ENCODE measurements around the gene TOMM20.
A peak's percentile ranks its signal among the peaks of the same experiment; 100 is the strongest.
"Not testable (repeated sequence)": the region's sequence is repeated elsewhere in the genome, so short reads cannot be mapped to it uniquely, and the experiment has no call there.

TOMM20 gene

DNA sequence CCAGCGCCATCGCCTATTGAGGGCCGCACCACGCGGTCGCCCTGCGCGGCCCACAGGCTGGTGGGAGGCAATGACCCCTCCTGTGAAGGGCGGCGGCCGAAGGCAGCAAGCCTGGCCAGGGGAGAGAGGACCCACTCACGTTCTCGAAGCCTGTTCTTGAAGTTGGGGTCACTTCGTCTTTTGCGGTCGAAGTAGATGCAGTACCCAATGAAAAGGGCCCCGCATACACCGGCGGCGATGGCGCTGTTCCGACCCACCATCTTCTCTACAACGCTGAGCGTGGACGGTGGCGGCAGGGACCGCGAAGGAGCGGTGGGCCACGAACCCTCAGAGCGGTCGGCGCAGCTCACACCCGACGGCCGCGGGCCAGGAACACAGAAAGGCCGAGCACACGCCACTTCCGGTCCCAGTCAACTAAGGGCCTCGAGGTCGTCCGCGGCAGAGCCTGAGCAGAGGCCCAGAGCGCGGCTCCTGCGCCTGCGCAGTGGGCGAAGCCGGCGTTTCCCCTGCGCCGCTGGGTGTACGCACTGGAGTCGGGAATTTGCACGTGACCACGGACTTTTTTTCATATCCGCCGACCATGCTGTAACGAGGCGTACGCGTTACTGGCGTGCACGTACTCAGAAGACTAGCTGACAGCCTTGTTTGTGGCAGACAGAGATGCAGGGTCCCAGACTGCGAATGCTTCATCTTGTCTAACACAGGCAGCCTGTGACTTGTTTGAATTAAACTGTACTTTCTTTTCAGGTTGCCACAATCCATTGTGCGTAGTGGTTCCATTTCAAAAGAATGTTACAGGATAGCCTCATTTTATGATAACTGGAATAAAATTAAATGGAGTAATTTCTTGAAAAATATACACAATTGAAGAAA is at the start of gene TOMM20:
Gene TOMM20, minus strand, starts transcription at position 382 of the 873 bp plus-strand sequence. Its CDS starts 122 bp downstream, at position 260.
- DNase-seq (ENCODE audit: low read depth, low spot score) = peak; percentile 98

DNA sequence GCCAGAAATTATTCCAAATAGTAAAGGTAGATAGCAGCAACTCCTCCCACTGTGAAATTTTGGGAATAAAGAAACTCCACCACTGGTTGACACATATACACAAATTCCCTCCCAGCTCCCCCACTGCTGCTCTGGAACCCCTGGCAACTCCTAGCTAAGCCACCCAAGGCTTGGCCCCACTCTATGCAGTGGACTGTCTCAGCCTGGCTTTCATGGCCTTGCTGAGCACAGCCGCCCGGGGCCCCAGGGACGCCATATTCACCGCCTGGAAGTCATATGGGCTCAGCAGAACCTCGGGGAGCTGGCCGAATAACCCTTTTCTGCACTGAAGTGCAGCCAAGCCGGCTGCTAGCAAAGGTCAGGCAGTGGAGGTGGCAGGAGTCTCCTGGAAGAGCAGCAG is 47.8 kb upstream of the TOMM20 start:
- no peak for DNase-seq (ENCODE audit: low read depth, low spot score)

DNA sequence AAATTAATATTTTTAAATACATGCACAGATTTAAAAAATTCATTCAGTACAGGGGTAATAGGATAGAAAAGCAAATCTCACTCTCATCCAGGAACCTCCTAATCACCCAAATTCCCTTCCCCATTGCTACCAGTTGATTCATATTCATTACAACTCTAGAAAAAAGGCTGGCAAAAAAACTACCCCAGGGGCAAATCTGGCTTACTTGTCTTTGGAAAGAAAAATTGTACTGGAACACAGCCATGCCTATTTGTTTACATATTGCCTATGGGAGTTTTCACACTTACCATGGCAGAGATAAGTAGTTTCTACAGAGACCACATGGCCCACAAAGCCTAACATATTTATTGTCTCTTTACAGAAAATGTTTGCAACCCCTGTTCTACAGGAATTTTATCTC is 41.3 kb upstream of the TOMM20 start:
- no peak for DNase-seq (ENCODE audit: low read depth, low spot score)

DNA sequence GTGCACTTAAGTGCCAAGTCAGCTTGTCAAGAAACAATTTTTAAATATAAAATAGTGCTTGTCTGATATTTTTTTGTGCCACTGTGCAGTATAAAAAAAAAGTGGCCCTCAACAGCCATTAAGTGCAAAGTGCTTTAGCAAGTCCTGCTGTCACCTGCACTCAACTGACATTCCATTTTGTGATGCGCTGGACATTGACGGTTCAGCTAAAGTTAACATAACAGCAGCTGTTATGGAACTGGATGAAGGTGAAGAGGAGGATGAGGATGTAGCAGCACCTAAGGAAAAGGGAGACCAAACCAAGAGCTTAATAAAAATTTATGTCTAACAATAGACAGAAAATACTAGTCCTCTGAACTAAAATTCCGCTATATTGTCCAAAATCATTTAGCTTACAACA is 39.7 kb upstream of the TOMM20 start:
- DNase-seq (ENCODE audit: low read depth, low spot score) = no peak

DNA sequence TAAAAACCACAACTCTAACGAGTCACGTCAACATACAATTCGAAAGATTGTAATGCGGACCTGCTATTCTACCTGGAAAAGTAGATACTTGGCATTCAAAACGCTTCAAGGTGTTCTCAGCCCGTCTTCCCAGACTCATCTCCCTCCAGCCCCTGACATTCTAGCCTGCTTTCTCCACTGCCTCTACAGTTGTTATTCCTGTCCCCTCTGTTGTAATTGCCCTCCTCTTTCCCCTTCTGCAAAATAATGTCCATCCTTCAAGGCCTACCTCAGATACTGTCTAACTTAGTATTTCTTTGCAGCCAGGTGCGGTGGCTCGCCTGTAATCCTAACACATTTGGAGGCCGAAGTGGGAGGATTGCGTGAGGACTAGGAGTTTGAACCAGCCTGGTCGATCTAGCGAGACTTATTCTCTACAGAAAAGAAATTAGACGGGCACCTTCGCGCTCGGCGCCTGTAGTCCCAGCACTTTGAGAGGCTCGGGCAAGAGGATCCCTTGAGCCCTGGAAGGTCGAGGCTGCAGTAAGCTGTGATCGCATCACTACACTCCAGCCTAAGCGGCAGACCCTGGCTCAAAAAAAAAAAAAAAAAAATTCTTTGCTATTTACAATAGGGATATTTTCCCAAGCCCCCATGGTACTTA is 33.2 kb upstream of the TOMM20 start:
- DNase-seq (ENCODE audit: low read depth, low spot score) = no peak

DNA sequence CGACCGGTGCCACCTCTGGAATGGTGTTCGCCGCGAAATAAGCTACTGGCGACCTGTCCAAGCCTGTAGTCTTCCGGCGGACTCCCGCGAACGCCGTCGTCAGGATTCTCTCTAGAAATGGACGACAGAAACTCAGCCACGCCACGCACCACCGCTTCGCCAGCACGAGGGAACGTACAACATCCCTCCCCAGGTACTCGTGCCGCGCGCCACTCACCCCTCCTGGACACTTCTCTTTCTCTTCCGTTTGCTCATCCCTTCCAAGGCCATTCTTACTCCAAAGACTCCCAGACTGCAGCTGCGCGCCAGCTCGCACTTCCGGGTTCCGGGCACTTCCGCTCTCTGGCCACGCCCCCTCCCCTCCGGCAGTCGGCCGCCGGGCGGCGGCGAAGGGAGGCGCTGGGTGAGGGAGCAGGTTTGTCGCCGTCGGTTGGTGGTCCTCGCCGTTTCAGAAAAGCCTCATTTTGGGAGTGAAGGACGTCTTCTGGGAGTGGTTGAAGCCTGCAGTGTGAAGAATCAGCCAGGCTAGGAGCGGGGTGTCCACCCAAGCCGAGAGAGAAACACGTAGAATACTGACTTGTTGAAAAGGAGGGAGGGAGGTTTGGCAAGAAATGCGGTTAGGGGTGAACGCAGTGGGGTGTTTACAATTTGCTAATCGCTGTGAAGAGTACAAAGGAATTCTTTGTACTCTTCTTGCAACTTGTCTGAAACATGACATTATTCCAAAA is 32.5 kb upstream of the TOMM20 start, which contains the start of gene RBM34:
Gene RBM34, minus strand, starts transcription at position 294 of the 728 bp plus-strand sequence. Its CDS starts 24 bp downstream, at position 270.
- peak; percentile 67 for DNase-seq (ENCODE audit: low read depth, low spot score)

DNA sequence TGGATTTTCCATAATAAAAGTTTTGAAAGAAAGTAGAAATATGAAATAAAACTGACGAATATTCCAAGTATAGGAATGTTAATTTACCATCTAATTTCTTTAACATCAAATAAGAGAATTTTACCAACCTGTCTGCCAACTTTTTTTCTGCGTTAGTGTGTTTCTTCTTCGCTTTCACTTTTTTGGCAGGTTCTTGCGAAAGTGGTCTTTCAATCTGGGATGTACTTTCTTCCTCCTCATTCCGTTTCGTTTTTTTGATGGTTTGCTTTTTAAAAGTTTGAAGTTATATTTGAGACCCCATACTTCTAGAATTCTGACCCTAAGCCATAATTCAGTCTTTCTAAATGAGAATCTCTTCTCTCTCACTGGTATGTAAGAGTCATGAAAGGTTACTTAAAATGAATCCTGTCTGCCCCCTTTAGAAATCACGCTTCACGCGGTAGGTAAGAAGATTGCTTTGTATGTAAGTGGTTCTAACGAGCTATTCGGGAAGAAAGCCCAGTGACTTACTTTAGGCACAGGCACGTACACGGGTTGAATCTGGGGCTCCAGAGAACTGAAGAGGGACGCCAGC is 31.8 kb upstream of the TOMM20 start:
- DNase-seq (ENCODE audit: low read depth, low spot score) = peak; percentile 33

DNA sequence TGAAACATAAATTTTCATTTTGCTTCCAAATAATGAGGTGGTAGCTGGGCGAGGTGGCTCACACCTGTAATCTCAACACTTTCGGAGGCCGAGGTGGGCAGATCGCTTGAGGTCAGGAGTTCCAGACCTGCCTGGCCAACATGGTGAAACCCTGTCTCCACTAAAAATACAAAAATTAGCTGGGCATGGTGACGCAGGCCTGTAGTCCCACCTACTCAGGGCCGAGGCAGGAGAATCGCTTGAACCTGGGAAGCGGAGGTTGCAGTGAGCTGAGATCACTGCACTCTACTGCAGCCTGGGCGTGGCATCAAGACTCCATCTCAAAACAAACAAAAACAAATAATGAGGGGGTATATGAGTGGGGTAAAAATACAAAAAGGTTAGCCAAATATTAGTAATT is 31.3 kb upstream of the TOMM20 start:
- not testable (repeated sequence) for DNase-seq (ENCODE audit: low read depth, low spot score)

DNA sequence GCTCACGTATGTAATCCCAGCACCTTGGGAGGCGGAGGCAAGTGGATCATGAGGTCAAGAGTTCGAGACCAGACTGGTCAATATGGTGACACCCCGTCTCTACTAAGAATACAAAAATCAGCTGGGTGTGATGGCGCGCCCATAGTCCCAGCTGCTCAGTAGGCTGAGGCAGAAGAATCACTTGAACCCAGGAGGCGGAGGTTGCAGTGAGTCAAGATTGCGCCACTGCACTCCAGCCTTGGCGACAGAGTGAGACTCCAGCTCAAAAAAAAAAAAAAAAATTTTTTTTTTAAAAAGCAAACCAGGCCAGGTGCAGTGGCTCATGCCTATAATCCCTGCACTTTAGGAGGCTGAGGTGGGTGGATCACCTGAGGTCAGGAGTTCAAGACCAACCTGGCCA is 30.6 kb upstream of the TOMM20 start:
- not testable (repeated sequence) for DNase-seq (ENCODE audit: low read depth, low spot score)

DNA sequence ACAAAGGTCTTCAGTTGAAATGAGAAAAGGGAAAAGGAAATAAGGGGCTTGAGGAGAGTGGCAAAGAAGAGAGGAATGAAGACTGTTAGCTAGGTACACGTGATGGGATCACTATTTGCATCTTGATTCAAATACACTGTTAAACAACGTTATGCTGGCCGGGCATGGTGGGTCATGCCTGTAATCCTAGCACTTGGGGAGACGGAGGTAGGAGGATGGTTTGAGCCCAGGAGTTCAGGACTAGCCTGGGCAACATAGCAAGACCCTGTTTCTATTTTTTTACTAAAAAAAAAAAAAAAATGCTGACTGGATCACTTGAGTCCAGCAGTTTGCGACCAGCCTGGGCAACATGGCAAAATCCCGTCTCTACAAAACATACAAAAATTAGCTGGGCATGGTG is 30.0 kb upstream of the TOMM20 start:
- no peak for DNase-seq (ENCODE audit: low read depth, low spot score)

DNA sequence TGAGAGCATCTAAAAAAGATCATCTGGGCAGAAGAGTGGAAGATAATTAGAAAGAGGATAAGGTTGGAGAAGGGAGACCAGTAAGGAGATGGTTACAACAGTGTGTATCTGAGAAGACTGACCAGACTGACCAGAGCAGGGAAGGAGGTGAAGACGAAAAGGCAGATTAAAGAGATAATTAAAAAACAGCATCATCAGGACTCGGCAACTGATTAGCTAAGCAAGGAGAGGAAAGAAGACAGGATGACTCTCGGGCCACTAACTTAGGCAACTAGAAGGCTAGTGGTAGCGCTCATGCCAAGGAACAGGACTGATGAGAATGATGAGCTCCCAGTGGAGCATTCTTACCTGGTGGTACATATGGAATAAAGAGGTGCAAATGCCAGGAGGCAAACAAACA is 28.5 kb upstream of the TOMM20 start:
- DNase-seq (ENCODE audit: low read depth, low spot score) = no peak

DNA sequence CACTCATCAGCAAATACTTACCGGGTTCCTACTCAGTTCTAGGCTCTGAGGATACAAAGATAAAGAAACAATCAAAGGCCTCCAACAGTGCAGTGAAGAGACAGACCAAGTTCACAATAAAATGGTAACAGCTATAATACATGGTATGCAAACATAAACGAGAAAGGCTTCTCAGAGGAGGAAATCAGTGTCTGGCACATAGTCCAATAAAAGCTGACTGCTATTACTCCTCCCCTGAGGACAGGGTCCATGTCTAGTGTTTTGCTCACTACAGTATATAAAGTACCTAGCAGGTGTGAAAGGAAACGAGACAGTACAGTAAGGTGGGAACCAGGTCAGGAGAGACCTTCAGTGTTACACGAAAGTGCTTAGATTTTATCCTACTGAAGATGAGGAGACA is 28.1 kb upstream of the TOMM20 start:
- no peak for DNase-seq (ENCODE audit: low read depth, low spot score)

DNA sequence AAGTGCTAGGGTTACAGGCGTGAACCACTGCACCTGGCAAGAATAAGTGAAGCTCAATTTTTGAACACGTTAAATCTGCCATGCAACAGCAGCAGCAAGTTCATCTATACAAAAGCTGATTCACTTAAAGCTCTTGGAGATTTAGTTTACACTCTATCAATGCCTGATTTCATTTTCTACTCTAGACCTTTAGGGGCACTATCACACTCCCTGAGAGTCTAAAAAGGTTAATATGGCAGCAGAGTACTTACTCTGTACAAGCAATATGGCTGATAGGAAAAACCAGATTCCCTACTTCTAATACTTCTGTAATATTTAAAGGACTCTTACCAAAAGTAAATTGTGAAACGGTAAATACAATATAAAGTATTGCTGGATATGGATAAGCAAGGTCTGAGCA is 27.6 kb upstream of the TOMM20 start:
- DNase-seq (ENCODE audit: low read depth, low spot score) = no peak

DNA sequence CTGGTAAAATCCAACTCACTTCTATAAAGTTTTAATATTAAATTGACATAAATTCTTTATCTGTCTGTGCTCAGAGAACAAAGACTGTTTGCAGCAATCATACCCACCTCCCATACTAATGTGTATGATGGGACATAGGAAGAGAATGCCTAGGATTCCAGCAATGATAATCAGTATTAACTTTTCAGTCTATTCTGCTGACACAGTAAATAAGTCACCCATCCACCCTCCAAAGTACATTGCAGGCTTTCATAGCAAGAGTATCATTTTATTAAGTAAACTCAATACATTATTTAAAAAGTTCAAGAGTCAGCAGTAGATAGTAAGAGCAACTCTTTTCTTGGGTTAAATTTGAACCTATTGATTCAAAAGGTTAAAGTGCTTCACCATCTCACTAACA is 23.6 kb upstream of the TOMM20 start:
- DNase-seq (ENCODE audit: low read depth, low spot score) = no peak

DNA sequence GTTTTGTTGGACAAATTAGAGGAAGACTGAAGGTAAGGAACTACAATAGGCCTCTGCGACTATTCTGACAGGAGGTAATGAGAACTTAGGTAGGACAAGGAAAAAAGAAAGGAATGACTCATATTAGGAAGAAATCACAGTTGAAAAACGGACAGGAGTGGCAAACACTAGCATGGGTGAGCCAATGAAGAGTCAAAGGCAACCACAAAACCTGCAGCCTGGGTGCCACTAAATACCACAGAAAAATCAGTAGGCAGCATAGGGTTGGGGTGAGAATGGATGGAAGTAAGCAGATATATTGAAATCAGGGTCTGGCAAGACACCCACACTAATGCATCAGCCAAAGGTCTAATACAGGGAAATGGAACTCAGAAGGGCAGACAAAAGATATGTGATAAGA is 22.4 kb upstream of the TOMM20 start:
- no peak for DNase-seq (ENCODE audit: low read depth, low spot score)

DNA sequence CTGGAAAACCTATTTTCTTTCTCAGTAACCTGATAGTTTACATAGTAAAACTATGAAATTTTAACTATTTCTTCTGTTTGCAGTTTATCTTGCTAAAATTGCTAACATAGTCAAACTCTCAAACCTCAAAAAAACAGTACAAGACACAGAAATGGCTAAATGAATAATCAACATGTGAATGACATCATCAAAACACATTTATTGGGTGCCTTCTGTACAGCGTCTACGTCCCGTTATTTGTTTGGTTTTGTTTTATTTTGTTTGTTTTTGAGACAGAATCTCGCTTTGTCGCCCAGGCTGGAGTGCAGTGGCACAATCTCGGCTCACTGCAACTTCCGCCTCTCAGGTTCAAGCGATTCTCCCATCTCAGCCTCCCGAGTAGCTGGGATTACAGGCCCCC is 21.2 kb upstream of the TOMM20 start:
- no peak for DNase-seq (ENCODE audit: low read depth, low spot score)

DNA sequence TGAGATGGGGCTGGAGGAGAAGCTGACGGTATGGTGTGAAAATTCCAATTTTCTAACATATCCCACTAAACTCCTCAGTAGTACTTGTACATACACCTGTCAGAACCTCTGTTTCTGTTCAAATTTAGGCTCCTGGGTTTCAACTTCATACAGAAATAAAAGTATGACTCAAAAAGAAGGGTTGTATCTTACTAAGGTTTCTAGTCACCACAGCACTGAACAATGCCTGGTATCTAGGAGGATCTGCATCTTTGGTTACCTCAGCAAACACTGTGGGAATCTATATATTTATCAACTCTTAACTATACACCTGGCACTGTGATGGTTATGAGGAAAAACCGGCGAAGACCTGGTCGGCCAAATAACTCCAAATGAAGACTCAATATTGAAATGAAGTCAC is 18.6 kb upstream of the TOMM20 start:
- no peak for DNase-seq (ENCODE audit: low read depth, low spot score)

DNA sequence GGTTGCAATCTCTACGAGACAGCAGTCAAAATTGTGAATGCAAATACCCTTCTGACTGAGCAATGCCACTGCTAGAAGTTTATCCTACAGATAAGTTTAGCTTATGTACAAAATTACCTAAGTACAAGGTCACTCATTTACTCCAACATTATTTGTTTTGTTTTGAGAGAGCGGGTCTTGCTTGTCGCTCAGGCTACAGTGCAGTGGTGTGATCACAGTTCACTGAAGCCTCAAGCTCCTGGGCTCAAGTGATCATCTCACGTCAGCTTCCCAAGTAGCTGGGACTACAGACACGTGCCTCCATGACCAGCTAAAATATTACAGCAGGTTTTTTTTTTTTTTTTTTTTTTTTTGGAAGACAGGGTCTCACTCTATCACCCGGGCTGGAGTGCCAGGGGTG is 17.0 kb upstream of the TOMM20 start:
- DNase-seq (ENCODE audit: low read depth, low spot score) = no peak

DNA sequence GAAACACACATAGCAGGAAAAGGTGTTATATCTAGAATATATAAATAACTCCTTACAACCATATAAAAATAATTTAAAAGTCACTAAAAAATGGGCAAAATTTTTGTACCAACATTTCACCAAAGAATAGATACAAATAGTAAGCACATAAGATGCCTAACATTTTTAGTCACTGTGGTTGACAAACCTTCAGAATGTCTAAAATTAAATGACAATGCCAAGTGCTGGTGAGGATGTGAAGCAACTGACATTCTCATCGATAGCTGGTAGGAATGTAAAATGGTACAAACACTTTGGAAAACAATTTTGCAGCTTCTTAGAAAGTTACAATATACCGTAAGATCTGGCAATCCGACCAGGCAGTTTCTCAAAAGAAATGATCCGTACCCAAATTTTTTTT is 14.4 kb upstream of the TOMM20 start:
- DNase-seq (ENCODE audit: low read depth, low spot score) = no peak

DNA sequence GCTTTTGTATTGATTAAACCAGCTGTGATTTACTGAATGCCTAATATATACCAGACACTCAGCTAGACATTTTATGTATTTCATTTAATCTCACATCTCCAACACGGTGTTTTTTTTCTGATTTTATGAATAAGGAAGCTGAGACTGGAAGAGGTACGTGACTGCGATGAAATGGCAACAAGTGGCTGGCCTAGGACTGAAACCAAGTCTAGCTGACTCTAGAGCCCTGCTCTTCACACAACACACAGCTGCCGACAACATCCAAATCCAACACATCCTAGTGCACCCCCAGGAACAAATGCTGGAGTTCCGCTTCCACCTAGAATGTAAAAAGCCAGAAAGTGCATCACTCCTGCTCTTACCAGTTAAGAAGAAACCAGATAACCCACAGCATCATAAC is 10.7 kb upstream of the TOMM20 start:
- no peak for DNase-seq (ENCODE audit: low read depth, low spot score)

DNA sequence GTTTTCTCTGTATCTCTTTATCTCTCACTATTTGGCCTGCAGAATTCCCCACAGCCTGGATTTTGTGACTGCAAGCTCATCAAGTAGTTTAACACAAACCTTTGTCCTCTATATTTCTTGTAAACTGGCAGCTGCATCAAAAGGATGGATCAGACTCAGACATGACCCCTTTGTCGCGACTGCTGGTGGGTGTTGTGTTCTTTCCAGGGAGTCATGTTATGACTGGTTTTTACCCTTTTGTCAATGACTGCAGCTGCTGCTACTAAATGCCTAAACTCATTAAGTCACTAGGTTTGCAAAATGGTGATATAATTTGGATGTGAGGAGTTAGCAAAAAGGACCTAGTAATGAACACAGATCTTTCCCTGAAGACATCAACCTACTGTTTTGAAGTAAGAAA is 10.2 kb upstream of the TOMM20 start:
- no peak for DNase-seq (ENCODE audit: low read depth, low spot score)

DNA sequence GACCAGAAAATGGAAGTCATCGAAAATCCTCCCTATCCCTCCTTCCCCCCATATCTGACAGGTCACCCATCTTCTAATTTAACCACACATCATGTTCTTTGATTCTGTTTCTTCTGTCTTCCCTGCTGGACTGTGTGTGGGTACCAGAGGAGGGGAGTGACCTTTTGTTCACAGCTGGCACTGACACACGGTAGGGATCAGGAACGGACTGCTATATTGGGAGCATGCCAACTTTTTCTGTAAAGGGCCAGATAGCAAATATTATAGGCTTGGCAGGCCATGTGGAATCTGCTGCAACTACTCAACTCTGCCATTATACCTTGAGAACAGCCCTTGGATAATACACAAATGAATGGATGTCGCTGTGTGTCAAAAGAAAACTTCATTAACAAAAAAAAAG is 7.5 kb upstream of the TOMM20 start:
- DNase-seq (ENCODE audit: low read depth, low spot score) = no peak
